OCI-LY7 (cell line): ENCODE data around the gene TTLL1. TPM values are rescaled to one million over a fixed set of nuclear protein-coding genes. Genes with fewer than 3 reads are reported as not detected.

Source experiments
- BruUV-seq: library from RNA; stranded (reverse); fragments of 400-500 nt; replicated peaks from 2 replicates; lab custom pipeline; 2021; lab: Mats Ljungman, UMichigan
- CTCF ChIA-PET: fragments of 300-600 bp; sonication (Branson Sonifier 250); formaldehyde crosslinking; loops from one replicate; lab custom pipeline; 2022; ENCODE audit warnings: antibody characterized with exemption; ENCODE audit not compliant: unreplicated experiment; lab: Charles Lee
- POLR2A ChIA-PET: fragments of 300-600 bp; sonication (Branson Sonifier 250); formaldehyde crosslinking; loops from one replicate; lab custom pipeline; 2022; ENCODE audit warnings: antibody characterized with exemption; lab: Charles Lee
- DNase-seq: peaks from one replicate; pipeline ENCODE4 v3.0.0-alpha.2; 2015; ENCODE audit warnings: low spot score
- H2AFZ ChIP-seq: fragments of 200-600 bp; sonication (generic), shearing (Covaris generic); 2 replicates; pipeline ENCODE4 v1.6.1; 2014; ENCODE audit warnings: mild to moderate bottlenecking, antibody characterized with exemption, low read length, moderate library complexity
- H3K27ac ChIP-seq: fragments of 200-600 bp; sonication (generic); 2 replicates; pipeline ENCODE4 v1.5.1; 2014; ENCODE audit warnings: mixed run types, low read depth, mild to moderate bottlenecking, moderate library complexity, low read length, inconsistent platforms; ENCODE audit not compliant: poor library complexity, severe bottlenecking
- H3K36me3 ChIP-seq: fragments of 200-600 bp; sonication (generic); 2 replicates; pipeline ENCODE4 v1.6.1; 2014; ENCODE audit warnings: mild to moderate bottlenecking, antibody characterized with exemption, low read length, moderate library complexity, mixed read lengths; ENCODE audit not compliant: insufficient read depth
- H3K4me1 ChIP-seq: fragments of 200-600 bp; sonication (generic); 2 replicates; pipeline ENCODE4 v1.5.1; 2014; ENCODE audit warnings: mild to moderate bottlenecking, low read length; ENCODE audit not compliant: insufficient read depth, poor library complexity, severe bottlenecking
- H3K4me2 ChIP-seq: fragments of 200-600 bp; sonication (generic); 2 replicates; pipeline ENCODE4 v1.6.1; 2014; ENCODE audit warnings: mild to moderate bottlenecking, low read length
- H3K4me3 ChIP-seq: fragments of 200-600 bp; sonication (generic); 2 replicates; pipeline ENCODE4 v1.5.1; 2014; ENCODE audit warnings: mild to moderate bottlenecking, low read depth, low read length; ENCODE audit not compliant: poor library complexity, severe bottlenecking
- H3K79me2 ChIP-seq: fragments of 200-600 bp; sonication (generic); 2 replicates; pipeline ENCODE4 v1.6.1; 2016; ENCODE audit warnings: low read depth, mild to moderate bottlenecking, low read length, moderate library complexity, mixed read lengths; ENCODE audit not compliant: insufficient read depth
- H3K9me2 ChIP-seq: fragments of 200-600 bp; sonication (generic); 2 replicates; pipeline ENCODE4 v1.6.1; 2016; ENCODE audit warnings: mild to moderate bottlenecking, low read length, mixed read lengths; ENCODE audit not compliant: insufficient read depth
- H3K9me3 ChIP-seq: fragments of 200-600 bp; sonication (generic); 2 replicates; pipeline ENCODE4 v1.6.1; 2014; ENCODE audit warnings: mild to moderate bottlenecking, mixed run types, low read length, mixed read lengths
- H4K20me1 ChIP-seq: fragments of 200-600 bp; sonication (generic); 2 replicates; pipeline ENCODE4 v1.6.1; 2014; ENCODE audit warnings: mild to moderate bottlenecking, antibody characterized with exemption, low read length, moderate library complexity, mixed read lengths; ENCODE audit not compliant: insufficient read depth
- EZH2phosphoT487 ChIP-seq: fragments of 200-600 bp; sonication (generic); IDR thresholded peaks from 2 replicates; pipeline ENCODE4 v1.6.1; 2018; ENCODE audit warnings: low read depth, borderline replicate concordance, mild to moderate bottlenecking, mixed run types, antibody characterized with exemption, low read length, moderate library complexity, mixed read lengths
- intact Hi-C: fragments of 100-400 bp; cut with micrococcal nuclease; formaldehyde crosslinking; loops from one replicate; pipeline ENCODE4 v1.10.0; 2022; ENCODE audit not compliant: unreplicated experiment
- total RNA-seq, 2 experiments: library from RNA; depleted of rRNA in 1 of 2; stranded (reverse); fragments of >200 nt in 1 of 2; shearing (Covaris generic) in 1 of 2; gene quantifications; 2 replicates each; pipeline ENCODE4 v1.2.3, GENCODE V29; 2014 to 2022
- TF ChIP-seq, protein P1 (sequence below): fragments of 200-600 bp; sonication (generic); conservative IDR thresholded peaks from 2 replicates; pipeline ENCODE4 v1.5.1; 2014; ENCODE audit warnings: mild to moderate bottlenecking, antibody characterized with exemption, low read length, moderate library complexity, mixed read lengths

Gene TTLL1
- total RNA-seq, 2 experiments from 2014 or later, result 5.8 to 7.1 TPM

DNA sequence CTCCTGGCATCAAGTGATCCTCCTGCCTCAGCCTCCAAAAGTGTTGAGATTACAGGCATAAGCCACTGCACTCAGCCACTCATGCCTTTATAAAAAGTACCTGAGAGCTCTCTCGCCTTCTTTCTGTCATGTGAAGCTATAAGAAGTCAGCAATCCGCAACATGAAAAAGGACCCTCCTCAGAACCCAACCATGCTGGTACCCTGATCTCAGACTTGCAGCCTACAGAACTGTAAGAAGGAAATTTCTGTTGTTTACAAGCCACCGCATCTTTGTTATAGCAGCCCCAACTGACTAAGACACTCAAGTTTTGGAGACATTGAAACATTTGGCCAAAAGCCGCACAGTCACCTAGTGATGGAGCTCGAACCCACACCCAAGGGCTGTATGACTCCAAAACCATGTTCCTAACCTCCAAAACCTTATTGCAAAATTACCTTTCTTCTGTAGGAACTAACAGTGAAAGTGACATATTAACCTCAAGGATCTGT lies 83.1 kb downstream of the TTLL1 start:
- DNase-seq, result no peak
- Histone ChIP-seq H3K27ac (no peak overlapping the region), H3K79me2 (peaks cover 55% of the 10 kb centered on the region), H3K4me3 (no peak overlapping the region), H2AFZ (no peak overlapping the region), H3K4me2 (no peak overlapping the region), H4K20me1 (peaks cover 10% of the 10 kb centered on the region; the same call in 1 of the 2 replicates), H3K36me3 (no peaks in the 10 kb centered on the region), H3K9me2 (no peaks in the 10 kb centered on the region), H3K4me1 (peaks cover 20% of the 10 kb centered on the region), H3K9me3 (no peaks in the 10 kb centered on the region)
- CTCF ChIA-PET, result no interaction called here
- intact Hi-C loops, result no loop called here
- POLR2A ChIA-PET, result interaction anchor here (0.6 to 1.0 kb wide), 2 partner anchors 78 to 109 kb away, joined by 3 read pairs; no protein-coding TSS in a partner anchor
- BruUV-seq, result no TSS peak
- no peak for TF ChIP-seq EZH2phosphoT487
- TF ChIP-seq, protein P1, sequence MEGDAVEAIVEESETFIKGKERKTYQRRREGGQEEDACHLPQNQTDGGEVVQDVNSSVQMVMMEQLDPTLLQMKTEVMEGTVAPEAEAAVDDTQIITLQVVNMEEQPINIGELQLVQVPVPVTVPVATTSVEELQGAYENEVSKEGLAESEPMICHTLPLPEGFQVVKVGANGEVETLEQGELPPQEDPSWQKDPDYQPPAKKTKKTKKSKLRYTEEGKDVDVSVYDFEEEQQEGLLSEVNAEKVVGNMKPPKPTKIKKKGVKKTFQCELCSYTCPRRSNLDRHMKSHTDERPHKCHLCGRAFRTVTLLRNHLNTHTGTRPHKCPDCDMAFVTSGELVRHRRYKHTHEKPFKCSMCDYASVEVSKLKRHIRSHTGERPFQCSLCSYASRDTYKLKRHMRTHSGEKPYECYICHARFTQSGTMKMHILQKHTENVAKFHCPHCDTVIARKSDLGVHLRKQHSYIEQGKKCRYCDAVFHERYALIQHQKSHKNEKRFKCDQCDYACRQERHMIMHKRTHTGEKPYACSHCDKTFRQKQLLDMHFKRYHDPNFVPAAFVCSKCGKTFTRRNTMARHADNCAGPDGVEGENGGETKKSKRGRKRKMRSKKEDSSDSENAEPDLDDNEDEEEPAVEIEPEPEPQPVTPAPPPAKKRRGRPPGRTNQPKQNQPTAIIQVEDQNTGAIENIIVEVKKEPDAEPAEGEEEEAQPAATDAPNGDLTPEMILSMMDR, result no peak

DNA sequence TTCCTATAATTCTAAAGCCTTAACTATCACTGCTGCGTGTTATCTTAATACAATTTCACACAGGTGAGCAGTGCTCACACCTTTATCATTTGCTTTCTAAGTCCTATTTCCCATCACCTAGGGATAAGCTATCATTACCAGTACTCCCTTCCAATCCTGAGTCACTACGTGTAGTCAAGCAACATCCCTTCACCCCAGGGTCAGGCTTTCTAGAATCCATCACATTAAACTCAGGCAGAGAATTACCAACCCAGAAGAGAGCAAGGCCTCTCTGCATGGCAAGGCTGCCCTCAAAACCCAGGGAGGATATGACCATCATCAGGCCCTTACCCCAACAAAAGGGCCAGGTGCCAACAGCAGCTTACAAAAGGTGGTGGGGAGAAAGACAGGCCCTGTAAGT lies 84.1 kb downstream of the TTLL1 start:
- Histone ChIP-seq H3K79me2 (peaks cover 54% of the 10 kb centered on the region), H3K9me3 (no peaks in the 10 kb centered on the region), H3K9me2 (no peaks in the 10 kb centered on the region), H3K36me3 (no peaks in the 10 kb centered on the region), H3K27ac (no peak overlapping the region), H3K4me1 (peaks cover 22% of the 10 kb centered on the region), H2AFZ (no peak overlapping the region), H3K4me2 (no peak overlapping the region), H3K4me3 (no peak overlapping the region), H4K20me1 (peaks cover 10% of the 10 kb centered on the region; the same call in 1 of the 2 replicates)
- BruUV-seq, result no TSS peak
- intact Hi-C loops, result no loop called here
- TF ChIP-seq, protein P1, result no peak
- no peak for TF ChIP-seq EZH2phosphoT487
- ChIA-PET CTCF (no interaction called here), POLR2A (interaction anchor here (0.6 to 1.0 kb wide), 2 partner anchors 10 to 79 kb away, joined by 3 read pairs; partner anchors contain the start of gene PACSIN2)
- no peak for DNase-seq

DNA sequence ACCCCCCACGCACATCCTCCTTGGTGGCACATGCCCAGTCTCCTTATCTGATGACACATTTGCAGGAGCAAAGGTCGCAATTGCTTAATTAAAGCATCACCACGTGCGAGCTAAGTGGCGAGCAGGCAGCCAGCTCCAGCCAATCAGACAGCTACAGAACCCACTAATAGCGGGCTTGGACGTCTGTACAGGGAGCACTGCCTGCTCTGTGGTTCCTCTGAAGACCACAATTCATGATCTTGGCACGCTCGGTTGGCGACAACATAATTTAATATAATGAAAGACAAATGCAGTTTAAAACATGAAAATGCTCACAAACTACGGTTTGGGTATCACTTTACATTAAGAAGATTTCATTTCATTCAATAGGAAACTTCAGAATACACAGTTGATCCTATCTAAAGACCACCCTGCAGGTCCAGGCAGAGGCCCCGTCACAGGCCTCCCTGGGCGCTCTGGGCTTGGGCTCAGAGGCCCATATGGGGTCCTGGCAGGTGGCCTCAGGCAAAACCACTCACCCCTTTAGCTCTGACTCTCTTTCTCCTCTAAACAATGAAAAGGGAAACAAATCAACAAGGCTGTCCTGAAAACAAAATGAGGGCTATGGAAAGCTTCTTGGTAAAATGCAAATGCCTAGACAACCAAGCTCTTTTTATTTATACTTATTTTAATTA lies 84.7 kb downstream of the TTLL1 start:
- H3K4me1 ChIP-seq, result peaks cover 22% of the 10 kb centered on the region
- peaks cover 10% of the 10 kb centered on the region; the same call in 1 of the 2 replicates for H4K20me1 ChIP-seq
- no peak for TF ChIP-seq EZH2phosphoT487
- TF ChIP-seq, protein P1, result no peak
- H2AFZ ChIP-seq, result no peak overlapping the region
- intact Hi-C loops, result no loop called here
- H3K4me2 ChIP-seq, result no peak overlapping the region
- no peak overlapping the region for H3K27ac ChIP-seq
- no peaks in the 10 kb centered on the region for H3K9me2 ChIP-seq
- H3K36me3 ChIP-seq, result no peaks in the 10 kb centered on the region; the same call in 1 of the 2 replicates
- peaks cover 48% of the 10 kb centered on the region for H3K79me2 ChIP-seq
- POLR2A ChIA-PET, result interaction anchor here (0.9 to 1.0 kb wide), 2 partner anchors 9 to 10 kb away, joined by 3 read pairs; partner anchors contain the start of gene PACSIN2
- DNase-seq, result no peak
- CTCF ChIA-PET, result no interaction called here
- no peaks in the 10 kb centered on the region for H3K9me3 ChIP-seq
- BruUV-seq, result no TSS peak
- no peak overlapping the region for H3K4me3 ChIP-seq
